ENCODE results near the gene RHOB. TPM values are rescaled to one million over a fixed set of nuclear protein-coding genes. Genes with fewer than 3 reads are reported as not detected.

The RHOB gene
- total RNA-seq, 3 donors from 2014 or later: 75.5 to 616 (median 104) TPM

DNA sequence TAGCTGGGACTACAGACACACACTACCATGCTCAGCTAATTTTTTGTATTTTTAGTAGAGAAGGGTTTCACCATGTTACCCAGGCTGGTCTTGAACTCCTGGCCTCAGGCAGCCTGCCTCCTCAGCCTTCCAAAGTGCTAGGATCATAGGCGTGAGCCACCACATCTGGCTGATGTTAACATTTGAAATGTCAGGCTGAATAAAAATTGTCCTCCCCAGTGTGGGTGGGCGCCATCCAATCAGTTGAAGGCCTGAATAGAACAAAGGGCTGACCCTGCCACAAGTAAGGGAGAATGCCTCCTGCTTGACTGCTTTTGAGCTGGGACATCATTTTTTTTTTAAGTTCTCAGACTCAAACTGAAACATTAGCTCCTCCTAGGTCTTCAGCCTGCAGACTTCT is 21.0 kb upstream of the RHOB start:
- Histone ChIP-seq H3K9me3 (no peaks in the 10 kb centered on the region), H3K36me3 (ENCODE audit: low read depth) (no peaks in the 10 kb centered on the region), H3K4me1 (ENCODE audit: low read depth) (peaks cover 7% of the 10 kb centered on the region), H3K4me3 (no peak overlapping the region)
- ATAC-seq (no peak), DNase-seq (no peak)
- intact Hi-C loops (cut with DNase I, micrococcal nuclease): no loop called here
- TF ChIP-seq, protein P1, sequence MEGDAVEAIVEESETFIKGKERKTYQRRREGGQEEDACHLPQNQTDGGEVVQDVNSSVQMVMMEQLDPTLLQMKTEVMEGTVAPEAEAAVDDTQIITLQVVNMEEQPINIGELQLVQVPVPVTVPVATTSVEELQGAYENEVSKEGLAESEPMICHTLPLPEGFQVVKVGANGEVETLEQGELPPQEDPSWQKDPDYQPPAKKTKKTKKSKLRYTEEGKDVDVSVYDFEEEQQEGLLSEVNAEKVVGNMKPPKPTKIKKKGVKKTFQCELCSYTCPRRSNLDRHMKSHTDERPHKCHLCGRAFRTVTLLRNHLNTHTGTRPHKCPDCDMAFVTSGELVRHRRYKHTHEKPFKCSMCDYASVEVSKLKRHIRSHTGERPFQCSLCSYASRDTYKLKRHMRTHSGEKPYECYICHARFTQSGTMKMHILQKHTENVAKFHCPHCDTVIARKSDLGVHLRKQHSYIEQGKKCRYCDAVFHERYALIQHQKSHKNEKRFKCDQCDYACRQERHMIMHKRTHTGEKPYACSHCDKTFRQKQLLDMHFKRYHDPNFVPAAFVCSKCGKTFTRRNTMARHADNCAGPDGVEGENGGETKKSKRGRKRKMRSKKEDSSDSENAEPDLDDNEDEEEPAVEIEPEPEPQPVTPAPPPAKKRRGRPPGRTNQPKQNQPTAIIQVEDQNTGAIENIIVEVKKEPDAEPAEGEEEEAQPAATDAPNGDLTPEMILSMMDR (IDR thresholded peaks at IDR 0.05): no peak

DNA sequence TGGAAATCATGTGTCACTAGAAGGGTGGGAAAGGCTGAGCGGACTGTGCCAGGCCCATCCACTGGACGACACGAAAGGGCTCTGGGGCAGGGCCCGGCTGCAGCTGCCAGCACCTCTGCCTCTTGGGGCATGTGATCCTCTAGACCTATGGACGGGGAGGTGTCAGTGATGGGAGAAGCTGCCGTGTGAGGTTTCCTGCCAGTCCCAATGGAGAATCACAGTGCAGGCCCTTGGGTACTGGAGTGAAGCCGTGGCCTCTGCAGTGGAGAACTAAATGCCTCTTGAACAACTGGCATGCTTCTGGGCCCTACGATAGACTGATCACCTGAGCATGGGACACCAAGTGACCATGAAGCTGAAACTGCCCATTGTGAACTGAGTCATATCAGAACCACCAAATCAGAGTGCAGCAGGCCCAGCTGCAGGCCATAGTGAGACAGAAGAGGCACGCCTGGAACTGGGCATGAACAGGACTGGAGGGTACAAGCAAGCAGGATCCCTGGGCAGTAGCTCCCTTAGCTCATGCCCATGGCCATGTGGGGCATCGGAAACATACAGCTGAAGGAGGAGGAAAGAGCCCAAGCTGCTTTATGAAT is 18.8 kb upstream of the RHOB start:
- DNase-seq: no peak

DNA sequence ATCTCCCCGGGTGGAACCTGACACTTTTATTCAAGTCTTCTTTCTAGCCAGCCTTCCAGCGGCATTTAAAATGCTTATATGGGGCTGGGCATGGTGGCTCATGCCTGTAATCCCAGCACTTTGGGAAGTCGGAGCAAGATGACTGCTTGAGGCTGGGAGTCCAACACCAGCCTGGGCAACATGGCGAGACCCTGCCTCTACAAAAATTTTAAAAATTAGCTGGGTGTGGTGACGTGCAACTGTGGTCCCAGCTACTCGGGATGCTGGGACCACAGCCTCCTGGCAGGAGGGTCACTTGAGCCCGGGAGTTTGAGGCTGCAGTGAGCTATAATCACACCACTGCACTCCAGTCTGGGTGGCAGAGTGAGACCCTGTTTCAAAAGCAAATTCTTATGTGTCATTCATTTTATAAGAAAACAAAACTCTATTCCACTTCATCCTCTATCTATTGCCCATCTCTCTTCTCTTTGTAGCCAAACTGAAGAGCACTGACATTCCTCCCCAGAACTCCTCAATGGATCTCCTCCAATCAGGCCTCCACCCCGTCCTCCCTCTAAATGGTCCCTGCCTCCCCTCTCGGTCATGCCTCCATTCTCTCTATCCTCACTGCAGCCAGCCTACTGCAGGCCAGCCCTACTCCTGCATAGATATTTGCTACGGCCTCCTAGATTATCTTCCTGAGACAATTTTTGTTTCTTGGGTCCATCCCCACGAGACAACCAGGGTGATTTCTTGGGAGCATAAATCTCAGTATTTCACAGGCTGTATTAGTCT is 18.0 kb upstream of the RHOB start:
- no peaks in the 10 kb centered on the region for H3K9me3 ChIP-seq
- DNase-seq (no peak), ATAC-seq (no peak)
- no peak overlapping the region for H3K4me3 ChIP-seq
- TF ChIP-seq, protein P1 (IDR thresholded peaks at IDR 0.05): no peak
- no peaks in the 10 kb centered on the region for H3K36me3 ChIP-seq (ENCODE audit: low read depth)
- intact Hi-C loops (cut with DNase I, micrococcal nuclease): no loop called here
- peaks cover 7% of the 10 kb centered on the region for H3K4me1 ChIP-seq (ENCODE audit: low read depth)

More for the DNA sequence above, 18.8 kb upstream of the RHOB start:
- peaks cover 7% of the 10 kb centered on the region for H3K4me1 ChIP-seq (ENCODE audit: low read depth)
- no peaks in the 10 kb centered on the region for H3K9me3 ChIP-seq
- intact Hi-C loops (cut with DNase I, micrococcal nuclease): no loop called here
- no peak for ATAC-seq
- TF ChIP-seq, protein P1 (IDR thresholded peaks at IDR 0.05): no peak
- no peak overlapping the region for H3K4me3 ChIP-seq
- no peaks in the 10 kb centered on the region for H3K36me3 ChIP-seq (ENCODE audit: low read depth)

DNA sequence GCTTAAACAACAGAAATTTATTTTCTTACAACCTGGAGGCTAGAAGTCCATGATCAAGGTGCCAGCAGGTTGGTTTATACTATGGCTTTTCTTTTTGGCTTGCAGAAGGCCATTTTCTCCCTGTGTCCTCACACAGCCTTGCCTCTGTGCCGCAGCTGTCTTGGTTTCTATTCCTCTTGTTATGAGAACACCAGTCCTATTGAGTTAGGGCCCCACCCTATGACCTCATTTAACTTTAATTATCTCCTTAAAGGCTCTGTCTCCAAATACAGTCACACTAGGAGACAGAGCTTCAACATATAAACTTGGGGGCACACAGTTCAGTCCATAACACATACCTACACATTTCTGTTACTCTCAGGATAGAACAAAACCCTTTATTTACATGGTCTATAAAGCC is 17.3 kb upstream of the RHOB start:
- DNase-seq (peak in 1 of 3 donors; percentile 47), ATAC-seq (peak; percentile 87)
- intact Hi-C loops (cut with DNase I, micrococcal nuclease): no loop called here

DNA sequence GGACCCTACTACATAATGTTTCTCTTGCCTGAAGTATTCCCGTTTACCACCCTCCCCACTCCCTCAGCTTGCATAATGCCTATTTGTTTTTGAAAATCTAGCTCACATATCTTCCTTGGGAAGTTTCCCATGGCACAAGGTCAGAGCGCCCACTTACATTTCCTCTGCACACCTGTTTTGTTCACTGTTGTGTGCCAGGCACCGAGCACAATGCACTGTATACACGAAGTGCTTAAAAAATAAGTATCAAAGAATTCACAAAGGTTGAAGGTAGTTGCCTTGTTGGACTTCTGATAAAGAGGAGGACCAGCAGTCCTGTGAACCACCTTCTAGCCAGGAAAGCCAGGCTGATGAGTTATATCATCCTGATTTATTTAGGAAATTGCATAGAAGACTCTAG is 16.8 kb upstream of the RHOB start:
- H3K36me3 ChIP-seq (ENCODE audit: low read depth): no peaks in the 10 kb centered on the region
- ATAC-seq (no peak), DNase-seq (no peak)
- no peaks in the 10 kb centered on the region for H3K9me3 ChIP-seq
- intact Hi-C loops (cut with DNase I, micrococcal nuclease): no loop called here
- peaks cover 7% of the 10 kb centered on the region for H3K4me1 ChIP-seq (ENCODE audit: low read depth)
- no peak overlapping the region for H3K4me3 ChIP-seq
- TF ChIP-seq, protein P1 (IDR thresholded peaks at IDR 0.05): no peak

More for the DNA sequence above, 17.3 kb upstream of the RHOB start:
- TF ChIP-seq, protein P1 (IDR thresholded peaks at IDR 0.05): no peak
- H3K4me1 ChIP-seq (ENCODE audit: low read depth): peaks cover 7% of the 10 kb centered on the region
- H3K9me3 ChIP-seq: no peaks in the 10 kb centered on the region
- no peaks in the 10 kb centered on the region for H3K36me3 ChIP-seq (ENCODE audit: low read depth)
- no peak overlapping the region for H3K4me3 ChIP-seq

All from mucosa of descending colon (tissue), 3 donors.